ENCODE measurements around the gene HFE. TPM values are rescaled to one million over a fixed set of nuclear protein-coding genes. Genes with fewer than 3 reads are reported as not detected.

HFE gene
- polyA plus RNA-seq, 1 donor (not counting 4 experiments of a cell fraction or from before 2014, with no cell fraction given): 18.4 TPM

GRCh38 chr6:26109772-26110171 is 22.5 kb downstream of the HFE start:
- Histone ChIP-seq H3K27me3 (ENCODE audit: control insufficient read depth, extremely low read depth, insufficient read depth, low read length) (no peaks in the 10 kb centered on the region), H3K9me3 (ENCODE audit: control insufficient read depth, low read depth, low read length) (no peaks in the 10 kb centered on the region), H4K20me1 (ENCODE audit: control insufficient read depth, extremely low read depth, insufficient read depth, low read length) (no peaks in the 10 kb centered on the region), H3K36me3 (ENCODE audit: control insufficient read depth in 2 of 2, extremely low read depth in 1 of 2, insufficient read depth in 2 of 2, low read length in 2 of 2) (no peaks in the 10 kb centered on the region), H3K4me1 (ENCODE audit: control insufficient read depth, extremely low read depth, insufficient read depth, low read length) (peaks cover 8% of the 10 kb centered on the region), H3K4me2 (ENCODE audit: control insufficient read depth, extremely low read depth, insufficient read depth, low read depth, low read length) (no peak overlapping the region), H3K27ac (ENCODE audit: control insufficient read depth, insufficient read depth, low read length) (no peak overlapping the region), H2AFZ (ENCODE audit: control insufficient read depth, low read length) (no peak overlapping the region), H3K4me3 (ENCODE audit: control insufficient read depth in 2 of 3, extremely low read depth in 1 of 3, insufficient read depth in 2 of 3, low read depth in 1 of 3, low read length in 3 of 3) (no peak overlapping the region), H3K9me1 (ENCODE audit: control insufficient read depth, extremely low read depth, insufficient read depth, low read length) (no peaks in the 10 kb centered on the region), H3K9ac (ENCODE audit: control insufficient read depth, extremely low read depth, insufficient read depth, low read length) (no peak overlapping the region), H3K79me2 (ENCODE audit: control insufficient read depth, insufficient read depth, low read length) (no peaks in the 10 kb centered on the region)
- dilution Hi-C loops (cut with MboI; ENCODE audit: extremely low pct_ligation_motif_present, low sequenced_read_pairs): no loop called here
- FAIRE-seq (no peak), DNase-seq (ENCODE audit: low read depth, low spot score) (no peak)
- no peak for TF ChIP-seq EZH2 (IDR thresholded peaks at IDR 0.05; ENCODE audit: low read length)
- TF ChIP-seq, protein P1, sequence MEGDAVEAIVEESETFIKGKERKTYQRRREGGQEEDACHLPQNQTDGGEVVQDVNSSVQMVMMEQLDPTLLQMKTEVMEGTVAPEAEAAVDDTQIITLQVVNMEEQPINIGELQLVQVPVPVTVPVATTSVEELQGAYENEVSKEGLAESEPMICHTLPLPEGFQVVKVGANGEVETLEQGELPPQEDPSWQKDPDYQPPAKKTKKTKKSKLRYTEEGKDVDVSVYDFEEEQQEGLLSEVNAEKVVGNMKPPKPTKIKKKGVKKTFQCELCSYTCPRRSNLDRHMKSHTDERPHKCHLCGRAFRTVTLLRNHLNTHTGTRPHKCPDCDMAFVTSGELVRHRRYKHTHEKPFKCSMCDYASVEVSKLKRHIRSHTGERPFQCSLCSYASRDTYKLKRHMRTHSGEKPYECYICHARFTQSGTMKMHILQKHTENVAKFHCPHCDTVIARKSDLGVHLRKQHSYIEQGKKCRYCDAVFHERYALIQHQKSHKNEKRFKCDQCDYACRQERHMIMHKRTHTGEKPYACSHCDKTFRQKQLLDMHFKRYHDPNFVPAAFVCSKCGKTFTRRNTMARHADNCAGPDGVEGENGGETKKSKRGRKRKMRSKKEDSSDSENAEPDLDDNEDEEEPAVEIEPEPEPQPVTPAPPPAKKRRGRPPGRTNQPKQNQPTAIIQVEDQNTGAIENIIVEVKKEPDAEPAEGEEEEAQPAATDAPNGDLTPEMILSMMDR (optimal IDR thresholded peaks at IDR 0.05 in 1 of 3, IDR thresholded peaks at IDR 0.05 in 1 of 3, conservative IDR thresholded peaks at IDR 0.05 in 1 of 3; ENCODE audit: extremely low read depth in 1 of 3, insufficient read depth in 2 of 3, low read length in 3 of 3): no peak

- no peak overlapping the region for H2AFZ ChIP-seq (ENCODE audit: control insufficient read depth, low read length)
- no peaks in the 10 kb centered on the region for H3K9me1 ChIP-seq (ENCODE audit: control insufficient read depth, extremely low read depth, insufficient read depth, low read length)
- FAIRE-seq: no peak
- no peak overlapping the region for H3K27ac ChIP-seq (ENCODE audit: control insufficient read depth, insufficient read depth, low read length)
- no peak overlapping the region for H3K4me2 ChIP-seq (ENCODE audit: control insufficient read depth, extremely low read depth, insufficient read depth, low read depth, low read length)
- no peaks in the 10 kb centered on the region for H3K79me2 ChIP-seq (ENCODE audit: control insufficient read depth, insufficient read depth, low read length)
- DNase-seq (ENCODE audit: low read depth, low spot score): no peak
- no peak for TF ChIP-seq EZH2 (IDR thresholded peaks at IDR 0.05; ENCODE audit: low read length)
- TF ChIP-seq, protein P1 (optimal IDR thresholded peaks at IDR 0.05 in 1 of 3, IDR thresholded peaks at IDR 0.05 in 1 of 3, conservative IDR thresholded peaks at IDR 0.05 in 1 of 3; ENCODE audit: extremely low read depth in 1 of 3, insufficient read depth in 2 of 3, low read length in 3 of 3): no peak
- peaks cover 0 to 2% of the 10 kb centered on the region in 2 experiments for H3K36me3 ChIP-seq (ENCODE audit: control insufficient read depth in 2 of 2, extremely low read depth in 1 of 2, insufficient read depth in 2 of 2, low read length in 2 of 2)
- H3K27me3 ChIP-seq (ENCODE audit: control insufficient read depth, extremely low read depth, insufficient read depth, low read length): no peaks in the 10 kb centered on the region
- no peaks in the 10 kb centered on the region for H4K20me1 ChIP-seq (ENCODE audit: control insufficient read depth, extremely low read depth, insufficient read depth, low read length)
- H3K9me3 ChIP-seq (ENCODE audit: control insufficient read depth, low read depth, low read length): no peaks in the 10 kb centered on the region
- H3K9ac ChIP-seq (ENCODE audit: control insufficient read depth, extremely low read depth, insufficient read depth, low read length): no peak overlapping the region
- H3K4me1 ChIP-seq (ENCODE audit: control insufficient read depth, extremely low read depth, insufficient read depth, low read length): no peaks in the 10 kb centered on the region
- dilution Hi-C loops (cut with MboI; ENCODE audit: extremely low pct_ligation_motif_present, low sequenced_read_pairs): no loop called here
- H3K4me3 ChIP-seq (ENCODE audit: control insufficient read depth in 2 of 3, extremely low read depth in 1 of 3, insufficient read depth in 2 of 3, low read depth in 1 of 3, low read length in 3 of 3): no peak overlapping the region
Observed at GRCh38 chr6:26113570-26113969, 26.3 kb downstream of the HFE start.

All from keratinocyte (primary cell).